Neural progenitor cell (in vitro differentiated cells): ENCODE measurements around the gene MRAP2. TPM values are rescaled to one million over a fixed set of nuclear protein-coding genes. Genes with fewer than 3 reads are reported as not detected.
A peak's percentile ranks its signal among the peaks of the same experiment; 100 is the strongest.

Experiments
- DNase-seq: peaks from one replicate; pipeline ENCODE4 v3.0.0-alpha.2; 2016; ENCODE audit warnings: low spot score
- H2AFZ ChIP-seq: fragments of 200-600 bp; sonication (generic); replicated peaks from 2 replicates; pipeline ENCODE4 v1.6.1; 2016; ENCODE audit warnings: antibody characterized with exemption
- H3F3A ChIP-seq: fragments of 200-600 bp; sonication (generic); 2 replicates; pipeline ENCODE4 v1.6.1; 2016; ENCODE audit warnings: antibody characterized with exemption, low read depth
- H3K27ac ChIP-seq: fragments of 200-600 bp; sonication (generic); 2 replicates; pipeline ENCODE4 v1.5.1; 2016; ENCODE audit warnings: mild to moderate bottlenecking
- H3K27me3 ChIP-seq: fragments of 200-600 bp; sonication (generic); 2 replicates; pipeline ENCODE4 v1.6.1; 2016; ENCODE audit warnings: mild to moderate bottlenecking, moderate library complexity
- H3K36me3 ChIP-seq: fragments of 200-600 bp; sonication (generic); 2 replicates; pipeline ENCODE4 v1.5.1; 2016
- H3K4me1 ChIP-seq: fragments of 200-600 bp; sonication (generic); 2 replicates; pipeline ENCODE4 v1.6.1; 2016; ENCODE audit warnings: mixed run types
- H3K4me2 ChIP-seq: fragments of 200-600 bp; sonication (generic); 2 replicates; pipeline ENCODE4 v1.6.1; 2016
- H3K4me3 ChIP-seq: fragments of 200-600 bp; sonication (generic); 2 replicates; pipeline ENCODE4 v1.5.1; 2016
- H3K79me2 ChIP-seq: fragments of 200-600 bp; sonication (generic); 2 replicates; pipeline ENCODE4 v1.6.1; 2016; ENCODE audit warnings: low read depth
- H3K9ac ChIP-seq: fragments of 200-600 bp; sonication (generic); 2 replicates; pipeline ENCODE4 v1.6.1; 2016
- H3K9me3 ChIP-seq: fragments of 200-600 bp; sonication (generic); 2 replicates; pipeline ENCODE4 v1.5.1; 2016; ENCODE audit warnings: low read depth
- H4K20me1 ChIP-seq: fragments of 200-600 bp; sonication (generic); 2 replicates; pipeline ENCODE4 v1.6.1; 2016; ENCODE audit warnings: low read depth
- H3K27ac Mint-ChIP-seq: 3 replicates; pipeline ENCODE4 v1.8.0; 2021; ENCODE audit warnings: mixed read lengths
- H3K27me3 Mint-ChIP-seq: 2 replicates; pipeline ENCODE4 v1.8.0; 2022; ENCODE audit warnings: low read depth, mild to moderate bottlenecking, inconsistent platforms, moderate library complexity, mixed read lengths; ENCODE audit not compliant: insufficient read depth
- H3K36me3 Mint-ChIP-seq: 3 replicates; pipeline ENCODE4 v1.8.0; 2021; ENCODE audit warnings: mixed read lengths
- H3K4me1 Mint-ChIP-seq: 3 replicates; pipeline ENCODE4 v1.8.0; 2021; ENCODE audit warnings: mixed read lengths
- H3K4me3 Mint-ChIP-seq: 3 replicates; pipeline ENCODE4 v1.8.0; 2021; ENCODE audit warnings: mild to moderate bottlenecking, moderate library complexity, mixed read lengths
- H3K9me3 Mint-ChIP-seq: 3 replicates; pipeline ENCODE4 v1.8.0; 2020; ENCODE audit warnings: mixed read lengths
- EZH2 ChIP-seq: fragments of 200-600 bp; sonication (generic); IDR thresholded peaks from 2 replicates; pipeline ENCODE4 v1.6.1; 2017; ENCODE audit warnings: antibody characterized with exemption, mild to moderate bottlenecking, moderate library complexity
- EZH2phosphoT487 ChIP-seq: fragments of 200-600 bp; sonication (generic); IDR thresholded peaks from 2 replicates; pipeline ENCODE4 v1.6.1; 2017; ENCODE audit warnings: antibody characterized with exemption
- total RNA-seq: library from RNA; depleted of rRNA; stranded (reverse); fragments of >200 nt; gene quantifications from 2 replicates; pipeline ENCODE4 v1.2.3, GENCODE V29; 2015; ENCODE audit warnings: low replicate concordance
- TF ChIP-seq, protein P1 (sequence below): fragments of 200-600 bp; sonication (generic); IDR thresholded peaks from 2 replicates; pipeline ENCODE4 v1.5.1; 2017; ENCODE audit warnings: antibody characterized with exemption, mild to moderate bottlenecking

The MRAP2 gene
- total RNA-seq, 1 donor from 2014 or later: 0.75 TPM

DNA sequence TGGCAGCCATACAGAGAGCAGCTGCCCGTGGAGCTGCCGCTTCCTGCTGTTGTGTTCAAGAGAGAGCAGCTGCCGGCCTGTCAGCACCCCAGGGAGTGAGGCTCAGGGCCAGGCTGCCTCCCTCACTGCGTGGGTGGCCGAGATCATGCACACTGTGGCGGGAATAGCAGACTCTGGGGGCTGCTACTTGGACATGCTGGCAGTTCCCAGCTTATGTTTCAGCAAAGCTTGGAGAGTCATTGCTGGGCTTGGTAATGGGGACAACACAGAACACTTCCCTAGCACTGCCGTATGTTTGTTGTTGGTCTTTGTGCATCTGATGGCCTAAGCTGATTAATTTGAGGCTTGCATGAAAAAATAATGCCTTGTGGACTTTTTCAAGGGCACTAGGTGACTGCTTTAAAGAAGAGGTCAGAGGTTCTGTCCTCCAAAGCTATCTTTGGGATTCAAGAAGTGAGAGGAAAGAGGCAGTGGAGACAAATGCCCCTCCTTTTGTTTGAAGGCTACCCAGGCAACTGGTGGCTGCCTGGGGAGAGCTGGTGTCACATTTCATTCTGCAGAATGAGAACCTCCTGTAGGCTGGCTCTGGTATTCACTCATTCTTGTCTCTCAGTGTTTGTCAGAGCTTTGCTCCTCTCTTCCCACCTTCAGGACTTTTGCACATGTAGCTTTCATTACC, 18.8 kb downstream of the MRAP2 start:
- Mint-ChIP-seq H3K4me3 (peak overlapping the region; percentile 78), H3K9me3 (no peaks in the 10 kb centered on the region), H3K36me3 (no peaks in the 10 kb centered on the region), H3K4me1 (peaks cover 45% of the 10 kb centered on the region), H3K27me3 (peaks cover 11% of the 10 kb centered on the region), H3K27ac (peak overlapping the region; percentile 98)
- peak overlapping the region; percentile 68 for H3K4me2 ChIP-seq
- peak overlapping the region; percentile 20 for H3K27ac ChIP-seq
- H3K4me1 ChIP-seq: peaks cover 21% of the 10 kb centered on the region
- no peaks in the 10 kb centered on the region for H3K9me3 ChIP-seq
- no peak for TF ChIP-seq EZH2
- TF ChIP-seq, protein P1, sequence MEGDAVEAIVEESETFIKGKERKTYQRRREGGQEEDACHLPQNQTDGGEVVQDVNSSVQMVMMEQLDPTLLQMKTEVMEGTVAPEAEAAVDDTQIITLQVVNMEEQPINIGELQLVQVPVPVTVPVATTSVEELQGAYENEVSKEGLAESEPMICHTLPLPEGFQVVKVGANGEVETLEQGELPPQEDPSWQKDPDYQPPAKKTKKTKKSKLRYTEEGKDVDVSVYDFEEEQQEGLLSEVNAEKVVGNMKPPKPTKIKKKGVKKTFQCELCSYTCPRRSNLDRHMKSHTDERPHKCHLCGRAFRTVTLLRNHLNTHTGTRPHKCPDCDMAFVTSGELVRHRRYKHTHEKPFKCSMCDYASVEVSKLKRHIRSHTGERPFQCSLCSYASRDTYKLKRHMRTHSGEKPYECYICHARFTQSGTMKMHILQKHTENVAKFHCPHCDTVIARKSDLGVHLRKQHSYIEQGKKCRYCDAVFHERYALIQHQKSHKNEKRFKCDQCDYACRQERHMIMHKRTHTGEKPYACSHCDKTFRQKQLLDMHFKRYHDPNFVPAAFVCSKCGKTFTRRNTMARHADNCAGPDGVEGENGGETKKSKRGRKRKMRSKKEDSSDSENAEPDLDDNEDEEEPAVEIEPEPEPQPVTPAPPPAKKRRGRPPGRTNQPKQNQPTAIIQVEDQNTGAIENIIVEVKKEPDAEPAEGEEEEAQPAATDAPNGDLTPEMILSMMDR: peak; percentile 10
- no peak for TF ChIP-seq EZH2phosphoT487
- H3F3A ChIP-seq: peaks cover 21% of the 10 kb centered on the region
- H2AFZ ChIP-seq: no peak overlapping the region
- peak overlapping the region; percentile 23 for H3K4me3 ChIP-seq
- no peaks in the 10 kb centered on the region for H3K27me3 ChIP-seq
- no peaks in the 10 kb centered on the region for H3K36me3 ChIP-seq
- H3K9ac ChIP-seq: no peak overlapping the region
- peak; percentile 86 for DNase-seq
- H3K79me2 ChIP-seq: no peaks in the 10 kb centered on the region
- no peaks in the 10 kb centered on the region for H4K20me1 ChIP-seq

- Histone ChIP-seq H3K36me3 (no peaks in the 10 kb centered on the region), H3K4me3 (peak overlapping the region; percentile 23), H3F3A (peaks cover 21% of the 10 kb centered on the region), H3K4me2 (peak overlapping the region; percentile 68), H4K20me1 (no peaks in the 10 kb centered on the region), H3K27ac (no peak overlapping the region), H3K4me1 (peaks cover 21% of the 10 kb centered on the region), H3K9ac (no peak overlapping the region), H2AFZ (no peak overlapping the region), H3K9me3 (no peaks in the 10 kb centered on the region), H3K79me2 (no peaks in the 10 kb centered on the region), H3K27me3 (no peaks in the 10 kb centered on the region)
- Mint-ChIP-seq H3K9me3 (no peaks in the 10 kb centered on the region), H3K27ac (peak overlapping the region; percentile 98), H3K4me3 (peak overlapping the region; percentile 78), H3K36me3 (no peaks in the 10 kb centered on the region), H3K27me3 (peaks cover 11% of the 10 kb centered on the region), H3K4me1 (peaks cover 45% of the 10 kb centered on the region)
- DNase-seq: no peak
- TF ChIP-seq, protein P1: no peak
- TF ChIP-seq EZH2: no peak
- TF ChIP-seq EZH2phosphoT487: no peak
These were observed 19.3 kb downstream of the MRAP2 start for GRCh38 chr6:84052883-84053241.

- Mint-ChIP-seq H3K27ac (no peak overlapping the region), H3K9me3 (no peaks in the 10 kb centered on the region), H3K4me3 (no peak overlapping the region), H3K27me3 (peaks cover 9% of the 10 kb centered on the region), H3K36me3 (no peaks in the 10 kb centered on the region), H3K4me1 (peaks cover 36% of the 10 kb centered on the region)
- peaks cover 28% of the 10 kb centered on the region for H3K4me1 ChIP-seq
- no peak overlapping the region for H3K27ac ChIP-seq
- no peaks in the 10 kb centered on the region for H3K9me3 ChIP-seq
- H3K4me3 ChIP-seq: no peak overlapping the region
- no peaks in the 10 kb centered on the region for H3K79me2 ChIP-seq
- H3K9ac ChIP-seq: no peak overlapping the region
- H3K27me3 ChIP-seq: no peaks in the 10 kb centered on the region
- no peak overlapping the region for H3K4me2 ChIP-seq
- H3K36me3 ChIP-seq: no peaks in the 10 kb centered on the region
- TF ChIP-seq EZH2 (no peak), EZH2phosphoT487 (no peak)
- TF ChIP-seq, protein P1: no peak
- no peak overlapping the region for H2AFZ ChIP-seq
- DNase-seq: no peak
- H3F3A ChIP-seq: peaks cover 21% of the 10 kb centered on the region
- no peaks in the 10 kb centered on the region for H4K20me1 ChIP-seq
These were observed 22.1 kb downstream of the MRAP2 start for GRCh38 chr6:84055647-84056046.
